ENCODE results near the gene SEC22C. TPM values are rescaled to one million over a fixed set of nuclear protein-coding genes. Genes with fewer than 3 reads are reported as not detected.
A peak's percentile ranks its signal among the peaks of the same experiment; 100 is the strongest.

SEC22C gene
- total and polyA plus RNA-seq, 2 experiments from 2014 or later, result 21.9 to 48.3 TPM

GRCh38 chr3:42595682-42596081, 13.9 kb upstream of the SEC22C start (continued):
- TF ChIP-seq ZNF462 (CRISPR knock-in tag; IDR thresholded peaks at IDR 0.05) (no peak), CREB1 (CRISPR knock-in tag; IDR thresholded peaks at IDR 0.05; ENCODE audit: low read depth) (no peak), EZH2 (IDR thresholded peaks at IDR 0.05; ENCODE audit: low read depth, unreplicated experiment) (no peak), ZNF331 (CRISPR knock-in tag; IDR thresholded peaks at IDR 0.05; ENCODE audit: low read depth) (no peak), ZNF114 (CRISPR knock-in tag; IDR thresholded peaks at IDR 0.05) (no peak)

- H3K36me3 ChIP-seq (ENCODE audit: insufficient read depth), result peaks cover 10% of the 10 kb centered on the region; the same call in 1 of the 2 replicates
- H3F3A ChIP-seq (replicated peaks; ENCODE audit: low read depth), result peaks cover 9% of the 10 kb centered on the region
- ATAC-seq, result no peak
- peaks cover 59% of the 10 kb centered on the region for H3K36me3 Mint-ChIP-seq (ENCODE audit: low read depth)
- H3K4me3 Mint-ChIP-seq, result peak overlapping the region; percentile 42
- peaks cover 44% of the 10 kb centered on the region for H3K79me2 ChIP-seq (replicated peaks; ENCODE audit: insufficient read depth)
- H3K4me3 ChIP-seq, result peak overlapping the region; percentile 24
- no peaks in the 10 kb centered on the region for H3K27me3 ChIP-seq (ENCODE audit: insufficient read depth)
- peaks cover 17% of the 10 kb centered on the region for H3K27me3 Mint-ChIP-seq (ENCODE audit: insufficient read depth, low read depth, poor library complexity)
- H3K27ac Mint-ChIP-seq, result peak overlapping the region; percentile 47
- no peaks in the 10 kb centered on the region for H3K9me2 ChIP-seq (ENCODE audit: insufficient read depth)
- peak overlapping the region; percentile 73 for H3K27ac ChIP-seq (ENCODE audit: low read depth)
- no peak for DNase-seq (ENCODE audit: low spot score)
- TF ChIP-seq REST (IDR thresholded peaks at IDR 0.05; ENCODE audit: unreplicated experiment) (no peak), NANOG (IDR thresholded peaks at IDR 0.05; ENCODE audit: borderline replicate concordance) (no peak), ZNF331 (CRISPR knock-in tag; IDR thresholded peaks at IDR 0.05; ENCODE audit: low read depth) (no peak), JUNB (IDR thresholded peaks at IDR 0.05; ENCODE audit: unreplicated experiment) (no peak), STAT1 (IDR thresholded peaks at IDR 0.05; ENCODE audit: unreplicated experiment) (no peak), CREB1 (CRISPR knock-in tag; IDR thresholded peaks at IDR 0.05; ENCODE audit: low read depth) (no peak)
- H4K20me1 ChIP-seq (replicated peaks; ENCODE audit: insufficient read depth), result peaks cover 6% of the 10 kb centered on the region; the same call in 1 of the 2 replicates
- H3K4me1 Mint-ChIP-seq, result peaks cover 47% of the 10 kb centered on the region
- H3K4me2 ChIP-seq, result peak overlapping the region; percentile 94
- peaks cover 47% of the 10 kb centered on the region for H3K4me1 ChIP-seq (ENCODE audit: insufficient read depth)
- no peaks in the 10 kb centered on the region; the same call in 1 of the 3 replicates for H3K9me3 Mint-ChIP-seq
- no peak overlapping the region for H2AFZ ChIP-seq
These were observed 11.9 kb upstream of the SEC22C start for GRCh38 chr3:42593635-42594034.

Measured in GM23338 (cell line).